HCT116 (cell line): ENCODE results near the gene POC1A. TPM values are rescaled to one million over a fixed set of nuclear protein-coding genes. Genes with fewer than 3 reads are reported as not detected.

Experiments used
- ATAC-seq: fragments of 200-7000 bp; cut with Tn5 transposase; 2 replicates; pipeline ENCODE4 v1.9.1; 2020; ENCODE audit warnings: mild to moderate bottlenecking, moderate library complexity
- BruUV-seq: library from RNA; stranded (reverse); fragments of 400-500 nt; replicated peaks from 2 replicates; lab custom pipeline; 2021; lab: Mats Ljungman, UMichigan
- CTCF ChIA-PET: fragments of 300-600 bp; sonication (Branson Sonifier 250); formaldehyde crosslinking; loops from one replicate; lab custom pipeline; 2021; ENCODE audit warnings: antibody characterized with exemption; lab: Charles Lee
- POLR2A ChIA-PET: fragments of 300-600, 350-600 bp; sonication (Branson Sonifier 250); formaldehyde crosslinking; loops from one replicate; lab custom pipeline; 2021; ENCODE audit warnings: antibody characterized with exemption; lab: Charles Lee
- RAD21 ChIA-PET, 2 experiments: fragments of 300-600 bp; sonication (Branson Sonifier 250); formaldehyde crosslinking; loops; one replicate each; lab custom pipeline; 2023; ENCODE audit warnings: low total read pairs in 2 of 2; ENCODE audit not compliant: uncharacterized antibody in 2 of 2, unreplicated experiment in 2 of 2, low non-redundant PET in 1 of 2; lab: Charles Lee
- DNase-seq: peaks from one replicate; pipeline ENCODE4 v3.0.0-alpha.2; 2010; ENCODE audit warnings: low read depth, low spot score
- H2AFZ ChIP-seq: fragments of 200-600 bp; shearing (Covaris generic), sonication (generic); 2 replicates; pipeline ENCODE4 v1.6.1; 2017; ENCODE audit warnings: low read depth, mixed run types, mixed read lengths, antibody characterized with exemption, low read length; ENCODE audit not compliant: poor library complexity, severe bottlenecking
- H3K27ac ChIP-seq: 2 replicates; pipeline ENCODE4 v1.5.1; 2012; ENCODE audit warnings: low read depth, low read length
- H3K27me3 ChIP-seq: fragments of 200-600 bp; sonication (generic); 2 replicates; pipeline ENCODE4 v1.6.1; 2016; ENCODE audit warnings: mixed run types, low read length, mixed read lengths; ENCODE audit not compliant: insufficient read depth
- H3K36me3 ChIP-seq, 2 experiments: fragments of 200-500 bp in 1 of 2; fragments of 200-600 bp in 1 of 2; sonication (Bioruptor generic) in 1 of 2; sonication (generic) in 1 of 2; 2 replicates each; pipeline versions ENCODE4 v1.5.1 to v1.6.1; 2014 to 2016; ENCODE audit warnings: low read length in 2 of 2, inconsistent platforms in 1 of 2, mixed read lengths in 1 of 2, mixed run types in 1 of 2; ENCODE audit not compliant: insufficient read depth in 2 of 2, control insufficient read depth in 1 of 2
- H3K4me1 ChIP-seq, 2 experiments: fragments of 200-600 bp in 1 of 2; sonication (generic) in 1 of 2; 2 replicates each; pipeline versions ENCODE4 v1.5.1 to v1.6.1; 2012 to 2017; ENCODE audit warnings: low read length in 2 of 2, inconsistent platforms in 1 of 2, mild to moderate bottlenecking in 1 of 2, mixed read lengths in 1 of 2, mixed run types in 1 of 2, moderate library complexity in 1 of 2; ENCODE audit not compliant: insufficient read depth in 2 of 2, control insufficient read depth in 1 of 2
- H3K4me2 ChIP-seq: fragments of 200-600 bp; sonication (generic); 2 replicates; pipeline ENCODE4 v1.6.1; 2017; ENCODE audit warnings: mixed run types, low read length, mixed read lengths
- H3K4me3 ChIP-seq, 2 experiments: fragments of 200-600 bp in 1 of 2; sonication (generic) in 1 of 2; replicated peaks in 1 of 2; 2 replicates each; pipeline ENCODE4 v1.5.1; 2011 to 2016; ENCODE audit warnings: low read length in 2 of 2, control low read depth in 1 of 2, low read depth in 1 of 2, mild to moderate bottlenecking in 1 of 2, mixed read lengths in 1 of 2, mixed run types in 1 of 2
- H3K79me2 ChIP-seq: fragments of 200-600 bp; sonication (generic); 2 replicates; pipeline ENCODE4 v1.6.1; 2017; ENCODE audit warnings: mild to moderate bottlenecking, mixed run types, low read length, moderate library complexity, mixed read lengths; ENCODE audit not compliant: insufficient read depth
- H3K9ac ChIP-seq: fragments of 200-600 bp; sonication (generic); 2 replicates; pipeline ENCODE4 v1.6.1; 2016; ENCODE audit warnings: low read length, mixed read lengths
- H3K9me2 ChIP-seq: fragments of 200-600 bp; sonication (generic), shearing (Covaris generic); 2 replicates; pipeline ENCODE4 v1.6.1; 2017; ENCODE audit warnings: mixed run types, mild to moderate bottlenecking, moderate library complexity; ENCODE audit not compliant: insufficient read depth
- H3K9me3 ChIP-seq, 2 experiments: fragments of 200-500 bp in 1 of 2; fragments of 200-600 bp in 1 of 2; sonication (Bioruptor generic) in 1 of 2; sonication (generic) in 1 of 2; 2 replicates each; pipeline ENCODE4 v1.6.1; 2014 to 2017; ENCODE audit warnings: low read length in 2 of 2, mixed read lengths in 2 of 2, inconsistent platforms in 1 of 2, low read depth in 1 of 2, mild to moderate bottlenecking in 1 of 2, mixed run types in 1 of 2, moderate library complexity in 1 of 2; ENCODE audit not compliant: control insufficient read depth in 1 of 2, insufficient read depth in 1 of 2
- H4K20me1 ChIP-seq: fragments of 200-600 bp; sonication (generic), shearing (Covaris generic); 2 replicates; pipeline ENCODE4 v1.6.1; 2017; ENCODE audit warnings: mixed run types, mild to moderate bottlenecking, moderate library complexity; ENCODE audit not compliant: insufficient read depth
- CTCF ChIP-seq, 3 experiments: fragments of 200-600 bp in 1 of 3; sonication (generic) in 1 of 3; IDR thresholded peaks in 2 of 3; conservative IDR thresholded peaks in 1 of 3; 2 replicates each; pipeline ENCODE4 v1.5.1; 2012 to 2017; ENCODE audit warnings: low read depth in 2 of 3, low read length in 2 of 3, antibody characterized with exemption in 1 of 3, borderline replicate concordance in 1 of 3, control low read depth in 1 of 3, mild to moderate bottlenecking in 1 of 3, mixed read lengths in 1 of 3, mixed run types in 1 of 3, moderate library complexity in 1 of 3; ENCODE audit not compliant: insufficient read depth in 1 of 3
- EZH2 ChIP-seq: fragments of 200-600 bp; sonication (generic); IDR thresholded peaks from 2 replicates; pipeline ENCODE4 v1.6.1; 2017; ENCODE audit warnings: antibody characterized with exemption, mixed run types
- JUND ChIP-seq: IDR thresholded peaks from 2 replicates; pipeline ENCODE4 v1.6.1; 2012
- POLR2AphosphoS5 ChIP-seq: IDR thresholded peaks from 2 replicates; pipeline ENCODE4 v1.6.1; 2011; ENCODE audit warnings: mild to moderate bottlenecking, low read depth, low read length, moderate library complexity
- REST ChIP-seq: IDR thresholded peaks from 2 replicates; pipeline ENCODE4 v1.6.1; 2012; ENCODE audit warnings: low read depth
- YY1 ChIP-seq: IDR thresholded peaks from 2 replicates; pipeline ENCODE4 v1.6.1; 2011; ENCODE audit warnings: low read length, low read depth, moderate library complexity, mild to moderate bottlenecking; ENCODE audit not compliant: insufficient replicate concordance; ENCODE audit errors: extremely low read depth
- intact Hi-C: fragments of 100-400 bp; cut with micrococcal nuclease; formaldehyde crosslinking; loops from 2 replicates; pipeline ENCODE4 v1.10.0; 2022
- total RNA-seq: library from RNA; stranded (reverse); gene quantifications from one replicate; pipeline ENCODE4 v1.2.1, GENCODE V29; 2021; ENCODE audit not compliant: unreplicated experiment

POC1A gene
- total RNA-seq, 1 experiment from 2014 or later: 34.0 TPM

- Histone ChIP-seq H3K9me2 (no peaks in the 10 kb centered on the region), H3K4me3 (no peak overlapping the region), H3K9me3 (no peaks in the 10 kb centered on the region), H3K79me2 (peaks cover 25% of the 10 kb centered on the region), H4K20me1 (no peaks in the 10 kb centered on the region), H3K4me1 (peaks cover 9 to 24% of the 10 kb centered on the region in 2 experiments), H3K9ac (no peak overlapping the region), H3K4me2 (no peak overlapping the region), H2AFZ (no peak overlapping the region), H3K27me3 (no peaks in the 10 kb centered on the region), H3K27ac (no peak overlapping the region), H3K36me3 (peaks cover 44 to 55% of the 10 kb centered on the region in 2 experiments)
- DNase-seq (no peak), ATAC-seq (no peak)
- ChIA-PET RAD21 (no interaction called here), CTCF (interaction anchor here (2.2 kb wide), 1 partner anchor 19 kb away, joined by 10 read pairs; no protein-coding TSS in a partner anchor), POLR2A (interaction anchor here (0.9 to 1.3 kb wide), 2 partner anchors 16 to 47 kb away, joined by 4 read pairs; partner anchors contain the start of gene POC1A)
- TF ChIP-seq JUND (no peak), YY1 (no peak), POLR2AphosphoS5 (no peak), CTCF (IDR thresholded peaks at IDR 0.05 in 2 of 3, conservative IDR thresholded peaks at IDR 0.05 in 1 of 3; ENCODE audit: borderline replicate concordance in 1 of 3, insufficient read depth in 1 of 3, low read depth in 2 of 3, low read length in 2 of 3) (no peak), EZH2 (no peak), REST (no peak)
- BruUV-seq: no TSS peak
- intact Hi-C loops: no loop called here
Observed at GRCh38 chr3:52200981-52201679, 46.9 kb upstream of the POC1A start.
